Stomach (tissue), 4 donors: Measurements from ENCODE around the gene SLC1A1.

Experiments
- CTCF ChIP-seq, 7 experiments: fragments of 450-650 bp in 4 of 7; fragments of 200-600 bp in 3 of 7; sonication (generic) in 3 of 7; IDR thresholded peaks; one replicate each; pipeline ENCODE4 v1.5.1; 2016 to 2019; ENCODE audit warnings: antibody characterized with exemption in 7 of 7, control low read depth in 2 of 7, mild to moderate bottlenecking in 1 of 7
- EP300 ChIP-seq: sonication (generic); formaldehyde crosslinking; IDR thresholded peaks from one replicate; pipeline ENCODE4 v1.6.1; 2017; ENCODE audit warnings: antibody characterized with exemption
- POLR2A ChIP-seq, 4 donors: fragments of 450-650 bp; IDR thresholded peaks; one replicate each; pipeline ENCODE4 v1.6.1; 2016; ENCODE audit warnings: antibody characterized with exemption in 4 of 4, control low read depth in 2 of 4, mild to moderate bottlenecking in 1 of 4, moderate library complexity in 1 of 4
- POLR2AphosphoS5 ChIP-seq, 3 donors: sonication (generic); formaldehyde crosslinking; IDR thresholded peaks; one replicate each; pipeline ENCODE4 v1.6.1; 2016; ENCODE audit warnings: antibody characterized with exemption in 3 of 3

- TF ChIP-seq CTCF (IDR thresholded peaks at IDR 0.05) (no peak), POLR2AphosphoS5 (IDR thresholded peaks at IDR 0.05) (no peak), POLR2A (IDR thresholded peaks at IDR 0.05) (no peak), EP300 (no peak)
Measured at GRCh38 chr9:4569101-4569500, 78.8 kb downstream of the SLC1A1 start.
